OCI-LY3 (cell line): Measurements from ENCODE around the gene KCNAB1.
"Not testable (repeated sequence)": the region's sequence is repeated elsewhere in the genome, so short reads cannot be mapped to it uniquely, and the experiment has no call there.

Source experiments
- H2AFZ ChIP-seq: fragments of 200-600, 300-600 bp; shearing (Covaris generic); 2 replicates; pipeline ENCODE4 v1.6.0; 2014; ENCODE audit warnings: antibody characterized with exemption, low read depth, low read length
- H3K27ac ChIP-seq: fragments of 200-600, 300-600 bp; sonication (generic); 2 replicates; pipeline ENCODE4 v1.5.1; 2014; ENCODE audit warnings: mild to moderate bottlenecking, low read length, moderate library complexity, mixed read lengths
- H3K27me3 ChIP-seq: fragments of 200-600, 300-600 bp; sonication (generic); 2 replicates; pipeline ENCODE4 v1.6.1; 2014; ENCODE audit warnings: low read depth, low read length, mixed read lengths
- H3K36me3 ChIP-seq: fragments of 200-600, 300-600 bp; sonication (generic); replicated peaks from 2 replicates; pipeline ENCODE3; 2014; ENCODE audit warnings: low read depth, low read length, mixed read lengths
- H3K4me1 ChIP-seq: fragments of 300-600, 200-600 bp; sonication (generic); 2 replicates; pipeline ENCODE4 v1.6.1; 2014; ENCODE audit warnings: low read length, mixed read lengths
- H3K4me2 ChIP-seq: fragments of 200-600, 300-600 bp; sonication (generic); 2 replicates; pipeline ENCODE4 v1.6.1; 2014; ENCODE audit warnings: low read length, mixed read lengths
- H3K4me3 ChIP-seq: fragments of 300-600, 200-600 bp; sonication (generic); 2 replicates; pipeline ENCODE4 v1.5.1; 2014; ENCODE audit warnings: antibody characterized with exemption, mild to moderate bottlenecking, low read length, moderate library complexity
- H3K79me2 ChIP-seq: fragments of 300-600, 200-600 bp; shearing (Covaris generic); 2 replicates; pipeline ENCODE4 v1.6.1; 2014; ENCODE audit warnings: mild to moderate bottlenecking, low read length, mixed read lengths
- H3K9ac ChIP-seq: fragments of 300-600, 200-600 bp; shearing (Covaris generic); 2 replicates; pipeline ENCODE4 v1.6.0; 2014; ENCODE audit warnings: mild to moderate bottlenecking, low read length, moderate library complexity
- H3K9me3 ChIP-seq: fragments of 200-600, 300-600 bp; shearing (Covaris generic); 2 replicates; pipeline ENCODE4 v1.6.1; 2014; ENCODE audit warnings: low read length, mixed read lengths; ENCODE audit not compliant: insufficient read depth
- H4K20me1 ChIP-seq: fragments of 200-600, 300-600 bp; sonication (generic); 2 replicates; pipeline ENCODE4 v1.6.1; 2016; ENCODE audit warnings: low read length, mixed read lengths; ENCODE audit not compliant: insufficient read depth
- EZH2phosphoT487 ChIP-seq: fragments of 200-600 bp; shearing (Covaris generic); IDR thresholded peaks from 2 replicates; pipeline ENCODE4 v1.6.1; 2018; ENCODE audit warnings: antibody characterized with exemption, mixed run types, low read depth
- TF ChIP-seq, protein P1 (sequence below): fragments of 200-600, 300-600 bp; sonication (generic); IDR thresholded peaks from 2 replicates; pipeline ENCODE4 v1.5.1; 2014; ENCODE audit warnings: antibody characterized with exemption, low read length, low read depth

KCNAB1 gene

DNA sequence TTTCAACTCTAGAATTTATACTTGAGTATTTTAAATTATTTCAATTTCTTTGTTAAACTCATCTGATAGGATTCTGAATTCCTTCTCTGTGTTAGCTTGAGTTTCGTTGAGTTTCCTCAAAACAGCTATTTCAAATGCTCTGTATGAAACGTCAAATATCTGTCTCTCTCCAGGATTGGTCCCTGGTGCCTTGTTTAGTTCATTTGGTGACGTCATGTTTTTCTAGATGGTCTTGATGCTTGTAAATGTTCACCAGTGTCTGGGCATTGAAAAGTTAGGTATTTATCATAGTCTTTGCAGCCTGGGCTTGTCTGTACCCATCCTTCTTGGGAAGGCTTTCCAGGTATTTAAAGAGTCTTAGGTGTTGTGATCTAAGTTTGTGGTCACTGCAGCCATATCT is 151.1 kb downstream of the KCNAB1 start:
- TF ChIP-seq, protein P1, sequence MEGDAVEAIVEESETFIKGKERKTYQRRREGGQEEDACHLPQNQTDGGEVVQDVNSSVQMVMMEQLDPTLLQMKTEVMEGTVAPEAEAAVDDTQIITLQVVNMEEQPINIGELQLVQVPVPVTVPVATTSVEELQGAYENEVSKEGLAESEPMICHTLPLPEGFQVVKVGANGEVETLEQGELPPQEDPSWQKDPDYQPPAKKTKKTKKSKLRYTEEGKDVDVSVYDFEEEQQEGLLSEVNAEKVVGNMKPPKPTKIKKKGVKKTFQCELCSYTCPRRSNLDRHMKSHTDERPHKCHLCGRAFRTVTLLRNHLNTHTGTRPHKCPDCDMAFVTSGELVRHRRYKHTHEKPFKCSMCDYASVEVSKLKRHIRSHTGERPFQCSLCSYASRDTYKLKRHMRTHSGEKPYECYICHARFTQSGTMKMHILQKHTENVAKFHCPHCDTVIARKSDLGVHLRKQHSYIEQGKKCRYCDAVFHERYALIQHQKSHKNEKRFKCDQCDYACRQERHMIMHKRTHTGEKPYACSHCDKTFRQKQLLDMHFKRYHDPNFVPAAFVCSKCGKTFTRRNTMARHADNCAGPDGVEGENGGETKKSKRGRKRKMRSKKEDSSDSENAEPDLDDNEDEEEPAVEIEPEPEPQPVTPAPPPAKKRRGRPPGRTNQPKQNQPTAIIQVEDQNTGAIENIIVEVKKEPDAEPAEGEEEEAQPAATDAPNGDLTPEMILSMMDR: no peak
- TF ChIP-seq EZH2phosphoT487: no peak
- Histone ChIP-seq H3K79me2 (no peaks in the 10 kb centered on the region), H2AFZ (no peak overlapping the region), H3K4me2 (no peak overlapping the region), H3K4me1 (no peaks in the 10 kb centered on the region), H3K9ac (no peak overlapping the region), H3K4me3 (no peak overlapping the region), H3K27me3 (no peaks in the 10 kb centered on the region), H4K20me1 (no peaks in the 10 kb centered on the region), H3K27ac (no peak overlapping the region), H3K9me3 (no peaks in the 10 kb centered on the region), H3K36me3 (no peaks in the 10 kb centered on the region)

DNA sequence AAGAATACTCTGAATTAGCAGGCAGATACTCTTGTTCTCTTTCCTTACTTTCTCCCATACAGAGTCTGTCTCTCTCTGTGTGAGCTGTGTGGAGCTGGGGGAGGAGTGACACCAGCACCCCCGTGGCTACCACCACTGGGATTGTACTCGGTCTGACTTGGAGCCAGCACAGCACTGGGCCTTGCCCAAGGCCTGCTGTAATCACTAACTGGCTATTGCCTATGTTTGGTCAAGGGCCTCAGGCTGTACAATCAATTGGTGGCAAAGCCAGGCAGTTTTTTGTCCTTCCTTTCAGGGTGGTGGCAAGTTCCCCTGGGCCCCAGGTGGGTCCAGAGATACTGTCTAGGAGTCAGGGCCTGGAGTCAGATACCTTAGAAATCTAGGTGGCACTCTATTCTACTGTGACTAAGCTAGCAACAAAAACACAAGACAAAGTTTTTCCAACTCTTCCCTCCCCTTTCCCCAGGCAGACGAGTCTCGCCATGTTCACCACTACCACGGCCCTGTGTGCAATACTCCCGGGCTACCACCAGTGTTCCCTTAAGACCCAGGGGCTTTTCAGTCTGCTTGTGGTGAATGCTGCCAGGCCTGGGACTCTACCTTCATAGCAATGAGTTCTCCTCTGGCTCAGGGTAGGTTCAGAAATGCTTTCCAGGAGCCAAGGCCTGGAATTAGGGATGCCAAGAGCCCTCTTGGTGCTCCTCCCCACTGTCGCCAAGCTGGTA is 151.8 kb downstream of the KCNAB1 start:
- TF ChIP-seq, protein P1: no peak
- no peak for TF ChIP-seq EZH2phosphoT487
- no peaks in the 10 kb centered on the region for H3K36me3 ChIP-seq
- H3K4me2 ChIP-seq: no peak overlapping the region
- no peaks in the 10 kb centered on the region for H3K79me2 ChIP-seq
- H4K20me1 ChIP-seq: no peaks in the 10 kb centered on the region
- H3K9ac ChIP-seq: no peak overlapping the region
- no peak overlapping the region for H3K4me3 ChIP-seq
- H3K9me3 ChIP-seq: no peaks in the 10 kb centered on the region
- H3K27me3 ChIP-seq: no peaks in the 10 kb centered on the region
- no peak overlapping the region for H2AFZ ChIP-seq
- no peaks in the 10 kb centered on the region for H3K4me1 ChIP-seq
- H3K27ac ChIP-seq: no peak overlapping the region

DNA sequence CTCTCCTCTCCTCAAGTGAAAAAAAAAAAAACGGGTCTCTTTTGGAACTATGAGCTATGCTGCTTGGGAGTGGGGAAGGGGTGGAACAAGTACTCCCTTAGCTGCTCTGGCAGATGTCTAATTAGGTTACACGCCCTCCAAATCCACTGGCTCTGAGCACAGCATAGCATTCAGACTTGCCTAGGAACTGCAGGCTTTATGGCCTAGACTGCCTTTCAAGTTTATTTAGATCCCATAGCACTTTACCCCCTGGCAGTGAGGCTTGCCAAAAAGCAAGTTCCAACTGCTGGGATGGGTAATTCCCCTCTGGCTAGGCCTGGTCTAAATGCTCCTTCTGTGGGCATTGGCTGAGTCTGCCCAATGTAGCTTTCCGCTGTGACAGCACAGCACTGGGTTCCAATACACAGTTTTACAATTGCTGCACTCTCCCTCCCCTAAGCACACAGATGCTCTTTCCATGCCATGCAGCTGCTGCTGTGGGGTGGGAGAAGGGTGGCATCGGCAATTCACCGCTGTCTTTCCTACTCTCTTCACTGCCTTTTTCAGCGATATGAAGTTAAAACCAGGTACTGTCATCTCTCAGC is 152.8 kb downstream of the KCNAB1 start:
- no peak overlapping the region for H3K4me3 ChIP-seq
- H3K9ac ChIP-seq: no peak overlapping the region
- H3K79me2 ChIP-seq: no peaks in the 10 kb centered on the region
- H3K9me3 ChIP-seq: no peaks in the 10 kb centered on the region
- H3K27me3 ChIP-seq: no peaks in the 10 kb centered on the region
- no peak overlapping the region for H2AFZ ChIP-seq
- H3K36me3 ChIP-seq: no peaks in the 10 kb centered on the region
- TF ChIP-seq, protein P1: no peak
- TF ChIP-seq EZH2phosphoT487: no peak
- no peak overlapping the region for H3K4me2 ChIP-seq
- no peaks in the 10 kb centered on the region for H4K20me1 ChIP-seq
- no peaks in the 10 kb centered on the region for H3K4me1 ChIP-seq
- H3K27ac ChIP-seq: no peak overlapping the region

DNA sequence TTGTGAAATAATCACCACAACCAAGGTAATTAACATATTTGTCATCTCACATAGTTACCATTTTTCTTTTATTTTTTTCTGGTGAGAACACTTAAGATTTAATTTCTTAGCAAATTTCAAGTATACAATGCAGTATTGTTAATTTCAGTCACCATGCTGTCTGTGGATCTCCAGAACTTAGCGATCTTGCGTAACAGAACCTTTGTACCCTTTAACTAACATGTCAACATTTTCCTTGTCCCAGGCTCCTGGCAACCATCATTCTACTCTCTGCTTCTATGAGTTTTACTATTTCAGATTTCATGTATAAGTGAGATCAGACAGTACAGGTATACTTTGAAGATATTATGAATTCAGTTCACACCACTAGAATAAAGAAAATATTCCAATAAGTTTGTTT is 154.4 kb downstream of the KCNAB1 start:
- TF ChIP-seq, protein P1: no peak
- TF ChIP-seq EZH2phosphoT487: no peak
- Histone ChIP-seq H3K27ac (no peak overlapping the region), H3K79me2 (no peaks in the 10 kb centered on the region), H3K36me3 (no peaks in the 10 kb centered on the region), H4K20me1 (no peaks in the 10 kb centered on the region), H3K9me3 (no peaks in the 10 kb centered on the region), H3K4me3 (no peak overlapping the region), H3K9ac (no peak overlapping the region), H3K4me1 (no peaks in the 10 kb centered on the region), H3K27me3 (no peaks in the 10 kb centered on the region), H2AFZ (no peak overlapping the region), H3K4me2 (no peak overlapping the region)

DNA sequence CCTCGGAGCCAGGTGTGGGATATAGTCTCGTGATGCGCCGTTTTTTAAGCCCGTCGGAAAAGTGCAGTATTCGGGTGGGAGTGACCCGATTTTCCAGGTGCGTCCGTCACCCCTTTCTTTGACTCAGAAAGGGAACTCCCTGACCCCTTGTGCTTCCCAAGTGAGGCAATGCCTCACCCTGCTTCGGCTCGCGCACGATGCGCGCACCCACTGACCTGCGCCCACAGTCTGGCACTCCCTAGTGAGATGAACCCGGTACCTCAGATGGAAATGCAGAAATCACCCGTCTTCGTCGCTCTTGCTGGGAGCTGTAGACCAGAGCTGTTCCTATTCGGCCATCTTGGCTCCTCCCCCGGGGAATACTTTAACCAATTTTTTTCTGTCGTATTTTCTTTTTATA is 164.3 kb downstream of the KCNAB1 start:
- H4K20me1 ChIP-seq, H3K36me3 ChIP-seq, H3K4me1 ChIP-seq, H3K9me3 ChIP-seq, H3K4me3 ChIP-seq, H3K4me2 ChIP-seq, H3K27me3 ChIP-seq, H3K79me2 ChIP-seq, H3K9ac ChIP-seq, H3K27ac ChIP-seq, H2AFZ ChIP-seq: not testable (repeated sequence)
